ENCODE measurements around the gene CHFR.

DNA sequence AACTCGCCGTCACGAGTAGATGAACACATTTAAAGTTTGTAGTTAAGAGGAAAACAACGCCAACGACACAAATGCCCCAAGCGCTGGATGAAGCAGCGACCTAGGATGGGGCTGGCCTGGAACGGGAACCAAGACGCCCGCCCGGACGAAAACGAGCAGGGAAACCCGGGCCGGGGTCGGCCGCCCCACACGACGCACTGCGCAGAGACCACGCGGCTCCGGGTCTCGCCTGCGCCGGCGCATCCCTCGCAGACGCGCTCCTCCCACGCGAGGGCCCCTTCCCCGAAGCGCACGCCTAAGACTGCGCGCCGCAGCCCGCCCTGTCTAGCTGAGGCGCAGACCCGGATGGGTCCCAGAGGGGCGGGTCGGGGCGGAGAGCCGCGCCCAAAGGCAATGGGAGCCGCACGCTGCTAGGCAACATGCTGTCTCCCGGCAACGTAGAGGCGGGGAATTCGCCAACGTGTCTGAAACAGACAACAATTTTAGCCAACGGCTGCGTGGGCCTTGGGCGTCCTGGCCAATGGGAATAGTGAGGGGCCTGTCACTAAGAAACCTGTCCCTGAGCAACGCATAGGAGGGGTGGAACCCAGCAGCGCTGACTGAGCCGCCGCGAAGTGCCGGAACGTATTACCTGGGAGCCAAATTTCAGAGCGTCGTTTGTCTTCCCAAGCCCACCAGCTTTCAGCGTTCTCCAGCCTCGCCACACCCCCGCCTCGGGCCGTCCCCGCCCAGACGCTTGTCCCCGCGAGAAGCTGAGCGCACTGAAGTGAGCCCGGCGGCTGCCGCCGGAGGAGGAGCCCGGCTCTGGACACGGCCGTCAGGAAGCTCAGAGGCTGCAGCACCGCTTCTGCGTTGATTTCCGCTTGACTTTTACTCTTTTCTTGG, 21.0 kb upstream of the CHFR start:
- TF ChIP-seq CTCF (IDR thresholded peaks at IDR 0.05): no peak
- peak; percentile 72 to 90 (median 79) for TF ChIP-seq POLR2AphosphoS5 (IDR thresholded peaks at IDR 0.05)
- TF ChIP-seq EP300 (IDR thresholded peaks at IDR 0.05): no peak
- peak; percentile 23 to 25 for TF ChIP-seq POLR2A (IDR thresholded peaks at IDR 0.05)
